D721Med (cell line): ENCODE data around the gene POLR3E.

Experiments used
- DNase-seq: peaks from one replicate; pipeline ENCODE4 v3.0.0; 2011; ENCODE audit warnings: low spot score; ENCODE audit not compliant: insufficient read length
- FAIRE-seq: peaks from 2 replicates; lab custom pipeline; 2011; peaks lifted over from hg19 to GRCh38; lab: Jason Lieb, UNC
- TF ChIP-seq, protein P1 (sequence below): IDR thresholded peaks from 2 replicates; pipeline ENCODE4 v1.5.1; 2012; ENCODE audit warnings: mild to moderate bottlenecking, control low read depth; ENCODE audit not compliant: insufficient read depth; ENCODE audit errors: missing control alignments

The POLR3E gene

DNA sequence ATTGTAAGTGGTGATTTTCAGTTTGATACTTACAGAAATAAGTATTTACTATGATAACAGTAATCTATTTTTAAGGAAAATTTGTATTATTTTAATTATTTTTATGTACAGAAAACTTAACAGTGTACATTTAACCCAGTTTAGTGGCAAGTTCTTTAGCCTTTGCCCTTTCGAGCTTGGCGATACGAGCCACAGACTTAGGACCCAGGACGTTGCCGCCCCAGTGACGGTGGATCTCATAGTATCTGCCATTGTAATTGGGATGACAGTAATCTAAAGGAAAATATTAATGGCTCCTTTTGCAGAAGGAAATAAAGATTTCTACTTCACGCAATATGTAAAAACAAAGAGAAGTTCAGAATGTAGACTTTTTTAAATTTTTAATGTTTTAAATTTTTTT is 82.4 kb downstream of the POLR3E start:
- FAIRE-seq (no peak), DNase-seq (no peak)
- TF ChIP-seq, protein P1, sequence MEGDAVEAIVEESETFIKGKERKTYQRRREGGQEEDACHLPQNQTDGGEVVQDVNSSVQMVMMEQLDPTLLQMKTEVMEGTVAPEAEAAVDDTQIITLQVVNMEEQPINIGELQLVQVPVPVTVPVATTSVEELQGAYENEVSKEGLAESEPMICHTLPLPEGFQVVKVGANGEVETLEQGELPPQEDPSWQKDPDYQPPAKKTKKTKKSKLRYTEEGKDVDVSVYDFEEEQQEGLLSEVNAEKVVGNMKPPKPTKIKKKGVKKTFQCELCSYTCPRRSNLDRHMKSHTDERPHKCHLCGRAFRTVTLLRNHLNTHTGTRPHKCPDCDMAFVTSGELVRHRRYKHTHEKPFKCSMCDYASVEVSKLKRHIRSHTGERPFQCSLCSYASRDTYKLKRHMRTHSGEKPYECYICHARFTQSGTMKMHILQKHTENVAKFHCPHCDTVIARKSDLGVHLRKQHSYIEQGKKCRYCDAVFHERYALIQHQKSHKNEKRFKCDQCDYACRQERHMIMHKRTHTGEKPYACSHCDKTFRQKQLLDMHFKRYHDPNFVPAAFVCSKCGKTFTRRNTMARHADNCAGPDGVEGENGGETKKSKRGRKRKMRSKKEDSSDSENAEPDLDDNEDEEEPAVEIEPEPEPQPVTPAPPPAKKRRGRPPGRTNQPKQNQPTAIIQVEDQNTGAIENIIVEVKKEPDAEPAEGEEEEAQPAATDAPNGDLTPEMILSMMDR, result no peak

DNA sequence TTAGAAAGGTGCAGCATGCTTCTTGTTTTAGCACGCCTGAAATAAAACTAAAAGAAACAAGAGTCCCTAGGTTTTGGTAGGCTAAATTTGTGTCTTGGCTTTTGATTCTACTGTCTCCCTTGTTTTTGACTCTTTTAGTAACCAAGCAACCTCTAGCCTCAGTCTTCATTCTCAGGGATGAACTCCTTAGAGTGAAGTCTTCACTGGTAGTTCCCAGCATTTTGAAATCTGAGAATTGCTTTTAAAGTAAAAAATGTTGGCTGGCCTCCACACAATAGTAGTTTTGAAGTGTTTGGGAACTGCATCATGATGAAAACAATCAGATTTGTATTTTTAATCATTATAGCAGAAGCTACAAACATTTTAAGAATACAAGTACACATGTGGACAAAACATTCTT is 83.3 kb downstream of the POLR3E start:
- FAIRE-seq (no peak), DNase-seq (no peak)
- TF ChIP-seq, protein P1, result no peak

DNA sequence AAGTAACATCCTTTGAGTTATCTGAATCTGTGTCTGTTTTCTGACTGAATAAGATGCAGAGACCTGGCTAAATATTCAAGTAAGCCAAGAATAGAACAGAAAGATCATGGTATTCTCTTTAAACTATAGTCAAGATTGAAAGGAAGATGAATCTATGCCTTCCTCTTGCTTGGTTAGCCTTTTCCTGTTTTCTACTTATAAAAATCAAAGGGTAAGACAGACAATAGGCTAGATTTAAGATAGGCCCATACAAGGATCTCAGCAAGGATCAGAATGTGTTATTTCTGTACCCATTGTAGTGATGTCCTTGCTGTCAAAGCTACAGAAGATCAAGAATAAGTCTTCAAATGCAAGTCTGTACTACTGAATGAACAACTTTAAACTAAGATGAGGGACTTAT is 84.2 kb downstream of the POLR3E start:
- no peak for DNase-seq
- no peak for FAIRE-seq
- TF ChIP-seq, protein P1, result no peak

GRCh38 chr16:22383827-22384226 is 86.6 kb downstream of the POLR3E start:
- DNase-seq (no peak), FAIRE-seq (no peak)
- TF ChIP-seq, protein P1, result no peak
